Mesothelial cell of epicardium (in vitro differentiated cells): Measurements from ENCODE around the gene ADGRG6. TPM values are rescaled to one million over a fixed set of nuclear protein-coding genes. Genes with fewer than 3 reads are reported as not detected.

ENCODE experiments used
- DNase-seq, 2 experiments: peaks; one replicate each; pipeline ENCODE4 v3.0.0; 2021; ENCODE audit warnings: low spot score in 2 of 2; ENCODE audit not compliant: unreplicated experiment in 2 of 2
- H3K27ac Mint-ChIP-seq: 2 replicates; pipeline ENCODE4 v1.8.0; 2021; ENCODE audit warnings: mixed read lengths
- H3K27me3 Mint-ChIP-seq: 2 replicates; pipeline ENCODE4 v1.8.0; 2021; ENCODE audit warnings: low read depth, mixed read lengths
- H3K36me3 Mint-ChIP-seq: 2 replicates; pipeline ENCODE4 v1.8.0; 2021; ENCODE audit warnings: mixed read lengths
- H3K4me1 Mint-ChIP-seq: 2 replicates; pipeline ENCODE4 v1.8.0; 2021; ENCODE audit warnings: mixed read lengths
- H3K4me3 Mint-ChIP-seq: 2 replicates; pipeline ENCODE4 v1.8.0; 2021; ENCODE audit warnings: mild to moderate bottlenecking, moderate library complexity, mixed read lengths
- H3K9me3 Mint-ChIP-seq: 2 replicates; pipeline ENCODE4 v1.8.0; 2021; ENCODE audit warnings: mixed read lengths
- CTCF ChIP-seq: fragments of 200-600 bp; sonication (generic); IDR thresholded peaks from one replicate; pipeline ENCODE4 v1.5.0; 2021; ENCODE audit warnings: antibody characterized with exemption; ENCODE audit not compliant: unreplicated experiment
- total RNA-seq: library from RNA; stranded (reverse); gene quantifications from 3 replicates; pipeline ENCODE4 v1.2.1, GENCODE V29; 2021

Gene ADGRG6
- total RNA-seq, 1 donor from 2014 or later = 36.6 TPM

DNA sequence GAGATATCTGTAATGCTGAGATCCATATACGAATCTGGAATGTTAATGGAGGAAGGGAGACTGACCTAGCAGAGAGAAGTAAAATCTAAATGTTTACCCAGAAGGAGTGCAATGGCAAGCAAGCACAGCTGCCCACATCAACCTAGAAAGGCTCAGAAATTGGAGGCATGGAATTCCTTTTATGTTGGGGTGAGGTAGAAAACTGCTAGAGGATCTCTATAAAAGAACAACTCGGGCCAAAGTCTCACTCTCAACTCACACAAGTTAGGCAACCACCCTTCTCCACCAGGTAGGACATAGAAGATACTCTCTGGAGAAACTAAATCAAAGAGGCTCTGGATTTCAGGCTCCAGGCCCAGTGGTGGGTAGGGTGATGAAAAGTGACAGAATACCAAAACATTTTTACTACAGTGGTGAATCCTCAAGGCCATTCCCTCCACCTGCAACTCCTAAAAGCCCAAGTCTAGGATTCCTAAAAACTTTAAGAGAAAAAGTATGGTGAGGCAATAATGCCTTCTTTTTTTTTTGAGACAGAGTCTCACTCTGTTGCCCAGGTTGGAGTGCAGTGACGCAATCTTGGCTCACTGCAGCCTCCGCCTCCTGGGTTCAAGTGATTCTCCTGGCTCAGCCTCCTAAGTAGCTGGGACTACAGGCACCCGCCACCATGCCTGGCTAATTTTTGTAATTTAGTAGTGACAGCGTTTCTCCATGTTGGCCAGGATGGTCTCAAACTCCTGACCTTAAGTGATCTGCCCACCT lies 9.5 kb upstream of the ADGRG6 start:
- Mint-ChIP-seq H3K4me3 (no peak overlapping the region), H3K27me3 (no peaks in the 10 kb centered on the region), H3K36me3 (no peaks in the 10 kb centered on the region), H3K27ac (no peak overlapping the region), H3K9me3 (peaks cover 8% of the 10 kb centered on the region), H3K4me1 (peaks cover 20% of the 10 kb centered on the region)
- TF ChIP-seq CTCF = no peak
- DNase-seq = no peak

DNA sequence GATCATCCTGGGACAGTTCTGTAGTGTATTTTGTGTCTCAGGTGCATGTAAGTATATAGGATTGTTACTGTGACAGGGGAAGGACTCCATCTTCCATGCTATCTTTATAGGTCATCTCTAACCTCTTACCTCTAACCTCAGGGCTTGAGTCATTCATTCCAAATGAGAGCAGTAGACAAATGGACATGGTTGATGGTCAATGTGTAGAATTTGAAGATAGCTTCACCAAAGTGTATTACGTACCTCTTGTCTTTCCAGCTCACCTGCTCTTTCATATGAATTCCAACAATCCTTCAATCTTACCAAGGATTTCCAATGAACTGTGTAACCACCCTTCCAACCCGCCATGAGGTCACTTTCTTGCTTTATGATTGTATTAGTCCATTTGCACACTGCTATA lies 8.7 kb upstream of the ADGRG6 start:
- no peak for TF ChIP-seq CTCF
- Mint-ChIP-seq H3K9me3 (peaks cover 8% of the 10 kb centered on the region), H3K27me3 (no peaks in the 10 kb centered on the region), H3K36me3 (no peaks in the 10 kb centered on the region), H3K4me3 (no peak overlapping the region), H3K4me1 (peaks cover 20% of the 10 kb centered on the region), H3K27ac (no peak overlapping the region)
- no peak for DNase-seq

GRCh38 chr6:142294679-142295078 lies 7.1 kb upstream of the ADGRG6 start:
- peaks cover 8% of the 10 kb centered on the region for H3K9me3 Mint-ChIP-seq
- DNase-seq = no peak
- TF ChIP-seq CTCF = no peak
- H3K27me3 Mint-ChIP-seq = no peaks in the 10 kb centered on the region
- no peak overlapping the region for H3K27ac Mint-ChIP-seq
- H3K4me1 Mint-ChIP-seq = peaks cover 19% of the 10 kb centered on the region
- no peak overlapping the region for H3K4me3 Mint-ChIP-seq
- H3K36me3 Mint-ChIP-seq = no peaks in the 10 kb centered on the region

DNA sequence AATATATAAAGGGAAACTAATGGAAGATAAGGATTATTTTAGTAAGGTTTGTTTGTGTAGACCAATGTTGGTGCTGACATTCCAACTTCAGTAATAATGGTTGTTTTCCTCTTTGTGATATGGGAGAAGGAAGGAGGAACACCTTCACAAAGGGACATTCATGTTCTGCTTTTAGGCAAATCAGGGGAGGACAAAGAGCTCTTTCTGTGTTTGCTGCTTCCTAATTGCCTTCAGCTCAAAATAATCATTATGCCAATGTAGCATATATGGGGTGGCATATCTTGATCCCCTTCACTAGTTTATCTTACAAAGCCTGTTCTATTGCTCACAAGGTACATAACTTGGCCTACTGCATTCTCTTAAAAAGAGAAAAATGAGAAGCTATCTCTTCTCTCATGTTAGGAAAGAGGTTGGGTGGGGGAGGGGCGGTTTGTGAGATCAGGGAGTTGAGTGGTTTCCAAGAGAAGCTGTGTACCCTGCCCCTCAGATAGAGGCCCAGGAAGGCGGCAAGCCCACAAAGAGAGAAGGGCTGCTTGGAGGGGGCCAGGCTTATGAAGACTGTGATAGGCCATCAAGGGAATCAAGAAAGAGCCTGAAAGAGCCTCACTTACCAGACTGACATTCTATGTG lies 4.7 kb upstream of the ADGRG6 start:
- no peaks in the 10 kb centered on the region for H3K36me3 Mint-ChIP-seq

GRCh38 chr6:142297605-142297995 lies 4.2 kb upstream of the ADGRG6 start:
- H3K36me3 Mint-ChIP-seq = no peaks in the 10 kb centered on the region
- H3K9me3 Mint-ChIP-seq = peaks cover 8% of the 10 kb centered on the region
- peaks cover under 1% of the 10 kb centered on the region for H3K27me3 Mint-ChIP-seq
- no peak for TF ChIP-seq CTCF
- H3K4me3 Mint-ChIP-seq = no peak overlapping the region
- DNase-seq = no peak
- peaks cover 23% of the 10 kb centered on the region for H3K4me1 Mint-ChIP-seq
- H3K27ac Mint-ChIP-seq = no peak overlapping the region

More for the DNA sequence above, 4.7 kb upstream of the ADGRG6 start:
- Mint-ChIP-seq H3K9me3 (peaks cover 8% of the 10 kb centered on the region), H3K27me3 (no peaks in the 10 kb centered on the region), H3K27ac (no peak overlapping the region), H3K4me3 (no peak overlapping the region), H3K4me1 (peaks cover 22% of the 10 kb centered on the region)
- no peak for DNase-seq
- no peak for TF ChIP-seq CTCF
